Tibial nerve (tissue), 4 donors: Measurements from ENCODE around the gene IGFBP1. TPM values are rescaled to one million over a fixed set of nuclear protein-coding genes. Genes with fewer than 3 reads are reported as not detected.

Source experiments
- DNase-seq, 2 donors: peaks; one replicate each; pipeline ENCODE4 v3.0.0-alpha.2; 2019; ENCODE audit warnings: low spot score in 2 of 2
- H3K27ac ChIP-seq, 4 donors: fragments of 200-600 bp; sonication (generic) in 3 of 4; one replicate each; pipeline ENCODE4 v1.5.1; 2017 to 2019; ENCODE audit warnings: mild to moderate bottlenecking in 1 of 4
- H3K27me3 ChIP-seq, 2 donors: fragments of 200-600 bp; sonication (generic) in 1 of 2; one replicate each; pipeline versions ENCODE4 v1.5.1 to v1.6.0; 2017 to 2019
- H3K36me3 ChIP-seq, 3 donors: fragments of 200-600 bp; sonication (generic); one replicate each; pipeline ENCODE4 v1.5.1; 2018 to 2019
- H3K4me1 ChIP-seq, 4 donors: fragments of 200-600 bp; sonication (generic) in 3 of 4; one replicate each; pipeline ENCODE4 v1.5.1; 2017 to 2019
- H3K4me3 ChIP-seq, 4 donors: fragments of 200-600 bp; sonication (generic) in 3 of 4; one replicate each; pipeline ENCODE4 v1.5.1; 2017 to 2019; ENCODE audit warnings: mild to moderate bottlenecking in 1 of 4, moderate library complexity in 1 of 4
- H3K9me3 ChIP-seq, 4 donors: fragments of 200-600 bp; sonication (generic) in 3 of 4; one replicate each; pipeline ENCODE4 v1.5.1; 2017 to 2019
- EP300 ChIP-seq, 2 donors: sonication (generic); formaldehyde crosslinking; IDR thresholded peaks; one replicate each; pipeline ENCODE4 v1.6.1; 2017; ENCODE audit warnings: antibody characterized with exemption in 2 of 2, mild to moderate bottlenecking in 1 of 2
- POLR2A ChIP-seq, 2 donors: fragments of 450-650 bp; IDR thresholded peaks; one replicate each; pipeline ENCODE4 v1.6.1; 2017; ENCODE audit warnings: antibody characterized with exemption in 2 of 2, mild to moderate bottlenecking in 2 of 2, moderate library complexity in 2 of 2
- WGBS, 2 donors: methylation state at CpG; one replicate each; pipeline ENCODE4 v1.1.5; 2018; 5-methylcytosine and 5-hydroxymethylcytosine counted together
- total RNA-seq, 4 donors: library from RNA; depleted of rRNA; stranded (reverse); fragments of >200 nt; gene quantifications; one replicate each; pipeline ENCODE4 v1.1.0, GENCODE V29; 2016
- TF ChIP-seq, protein P1 (sequence below), 5 experiments: fragments of 200-600 bp in 3 of 5; fragments of 450-650 bp in 2 of 5; sonication (generic) in 3 of 5; IDR thresholded peaks; one replicate each; pipeline ENCODE4 v1.5.1; 2016 to 2019; ENCODE audit warnings: antibody characterized with exemption in 5 of 5, mild to moderate bottlenecking in 3 of 5, moderate library complexity in 2 of 5

IGFBP1 gene
- total RNA-seq, 4 donors from 2014 or later, result not detected

- Histone ChIP-seq H3K36me3 (peaks cover 0 to 16% (median 0%) of the 10 kb centered on the region in 3 donors), H3K27me3 (peaks cover 0 to 39% of the 10 kb centered on the region in 2 donors), H3K4me3 (no peak overlapping the region), H3K9me3 (no peaks in the 10 kb centered on the region), H3K27ac (no peak overlapping the region), H3K4me1 (peaks cover 0 to 19% (median 0%) of the 10 kb centered on the region in 4 donors)
- no peak for TF ChIP-seq EP300 (IDR thresholded peaks at IDR 0.05)
- TF ChIP-seq POLR2A (IDR thresholded peaks at IDR 0.05), result no peak
- 86 to 91% methylated on average over 11 to 12 of the region's 12 CpGs for WGBS, 2 donors
- no peak for DNase-seq
Measured at GRCh38 chr7:45914911-45915310, 26.6 kb downstream of the IGFBP1 start.

DNA sequence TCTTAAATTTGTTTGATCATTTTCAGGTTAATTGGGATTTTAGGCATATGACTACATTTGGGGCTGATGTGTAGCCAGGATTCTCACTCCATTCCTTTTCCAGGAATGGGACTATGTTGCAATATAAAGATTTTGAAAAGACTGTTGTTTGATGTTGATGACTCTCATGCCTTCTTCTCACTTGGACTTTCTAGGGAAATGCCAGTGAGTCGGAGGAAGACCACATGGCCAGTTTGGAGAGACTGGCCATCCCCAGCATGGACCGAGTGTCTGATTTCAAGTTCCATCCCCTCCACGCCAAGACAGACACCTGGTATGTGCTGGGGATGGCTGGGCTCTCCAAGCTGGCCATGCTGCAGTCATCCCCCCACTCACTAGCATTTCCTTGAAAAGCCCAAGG is 27.3 kb downstream of the IGFBP1 start:
- peaks cover 0 to 26% (median 0%) of the 10 kb centered on the region in 4 donors for H3K4me1 ChIP-seq
- peaks cover 0 to 16% (median 0%) of the 10 kb centered on the region in 3 donors for H3K36me3 ChIP-seq
- H3K27ac ChIP-seq, result no peak overlapping the region
- H3K4me3 ChIP-seq, result no peak overlapping the region
- no peak for DNase-seq
- 87 to 88% methylated on average over 3 of the region's 3 CpGs for WGBS, 2 donors
- H3K27me3 ChIP-seq, result peaks cover 0 to 45% of the 10 kb centered on the region in 2 donors
- TF ChIP-seq, protein P1, sequence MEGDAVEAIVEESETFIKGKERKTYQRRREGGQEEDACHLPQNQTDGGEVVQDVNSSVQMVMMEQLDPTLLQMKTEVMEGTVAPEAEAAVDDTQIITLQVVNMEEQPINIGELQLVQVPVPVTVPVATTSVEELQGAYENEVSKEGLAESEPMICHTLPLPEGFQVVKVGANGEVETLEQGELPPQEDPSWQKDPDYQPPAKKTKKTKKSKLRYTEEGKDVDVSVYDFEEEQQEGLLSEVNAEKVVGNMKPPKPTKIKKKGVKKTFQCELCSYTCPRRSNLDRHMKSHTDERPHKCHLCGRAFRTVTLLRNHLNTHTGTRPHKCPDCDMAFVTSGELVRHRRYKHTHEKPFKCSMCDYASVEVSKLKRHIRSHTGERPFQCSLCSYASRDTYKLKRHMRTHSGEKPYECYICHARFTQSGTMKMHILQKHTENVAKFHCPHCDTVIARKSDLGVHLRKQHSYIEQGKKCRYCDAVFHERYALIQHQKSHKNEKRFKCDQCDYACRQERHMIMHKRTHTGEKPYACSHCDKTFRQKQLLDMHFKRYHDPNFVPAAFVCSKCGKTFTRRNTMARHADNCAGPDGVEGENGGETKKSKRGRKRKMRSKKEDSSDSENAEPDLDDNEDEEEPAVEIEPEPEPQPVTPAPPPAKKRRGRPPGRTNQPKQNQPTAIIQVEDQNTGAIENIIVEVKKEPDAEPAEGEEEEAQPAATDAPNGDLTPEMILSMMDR (IDR thresholded peaks at IDR 0.05), result no peak
- TF ChIP-seq EP300 (IDR thresholded peaks at IDR 0.05) (no peak), POLR2A (IDR thresholded peaks at IDR 0.05) (no peak)
- H3K9me3 ChIP-seq, result no peaks in the 10 kb centered on the region

DNA sequence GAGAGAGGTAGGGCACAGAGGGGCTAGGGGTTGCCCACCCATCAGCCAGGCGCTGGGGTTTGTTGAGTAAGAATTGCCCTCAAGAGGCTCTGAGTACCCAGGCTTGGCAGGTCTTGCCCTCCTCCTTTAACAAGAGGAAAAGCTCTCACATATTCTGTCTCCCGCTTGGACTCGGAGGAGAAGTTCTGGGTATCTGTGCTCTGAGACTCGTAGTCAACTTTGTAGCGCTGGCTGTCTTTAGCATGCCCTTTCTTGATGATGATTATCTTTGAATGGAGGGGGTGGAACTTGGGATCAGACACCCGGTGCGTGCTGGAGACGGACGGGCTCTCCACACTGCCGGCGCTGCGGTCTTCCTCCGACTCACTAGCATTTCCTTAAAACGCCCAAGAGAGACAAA is 28.8 kb downstream of the IGFBP1 start:
- peaks cover 0 to 39% (median 11%) of the 10 kb centered on the region in 4 donors for H3K4me1 ChIP-seq
- H3K27me3 ChIP-seq, result peaks cover 0 to 56% of the 10 kb centered on the region in 2 donors
- H3K36me3 ChIP-seq, result peaks cover 0 to 16% (median 0%) of the 10 kb centered on the region in 3 donors
- 79 to 80% methylated on average over 14 of the region's 14 CpGs for WGBS, 2 donors
- no peak overlapping the region for H3K27ac ChIP-seq
- TF ChIP-seq EP300 (IDR thresholded peaks at IDR 0.05) (no peak), POLR2A (IDR thresholded peaks at IDR 0.05) (no peak)
- TF ChIP-seq, protein P1 (IDR thresholded peaks at IDR 0.05), result no peak
- H3K9me3 ChIP-seq, result no peaks in the 10 kb centered on the region
- H3K4me3 ChIP-seq, result no peak overlapping the region
- DNase-seq, result no peak

- DNase-seq, result peak; percentile 71 to 74
- H3K36me3 ChIP-seq, result peaks cover 0 to 13% (median 0%) of the 10 kb centered on the region in 3 donors
- no peak for TF ChIP-seq POLR2A (IDR thresholded peaks at IDR 0.05)
- TF ChIP-seq, protein P1 (IDR thresholded peaks at IDR 0.05), result peak; percentile 79 to 92 (median 87)
- H3K4me3 ChIP-seq, result peak overlapping the region in 1 of 4 donors; percentile 60
- H3K9me3 ChIP-seq, result no peaks in the 10 kb centered on the region
- H3K27me3 ChIP-seq, result peaks cover 0 to 56% of the 10 kb centered on the region in 2 donors
- no peak overlapping the region for H3K27ac ChIP-seq
- H3K4me1 ChIP-seq, result peaks cover 0 to 45% (median 15%) of the 10 kb centered on the region in 4 donors
- 5 to 6% methylated on average over 14 to 15 of the region's 15 CpGs for WGBS, 2 donors
Measured at GRCh38 chr7:45917658-45918057, 29.4 kb downstream of the IGFBP1 start.

DNA sequence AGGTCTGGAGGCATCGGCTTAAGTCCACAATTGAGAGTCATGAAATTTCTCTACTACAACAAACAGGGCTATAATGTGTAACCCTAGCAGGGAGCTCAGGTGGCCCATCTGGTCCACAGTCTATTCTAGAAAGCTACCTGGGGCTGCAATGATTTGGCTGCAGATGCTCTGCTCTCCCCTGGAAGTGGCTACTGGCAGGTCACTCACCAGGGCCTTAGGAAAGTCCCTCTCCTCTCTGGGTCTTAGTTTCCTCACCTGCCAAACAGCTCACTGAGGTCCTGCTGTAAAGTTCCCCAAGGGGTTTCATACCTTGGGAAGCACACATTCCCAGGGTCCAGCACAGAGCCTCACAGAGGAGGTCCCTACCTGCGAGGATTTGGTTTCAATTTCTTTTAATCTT is 30.3 kb downstream of the IGFBP1 start:
- Histone ChIP-seq H3K36me3 (peaks cover 0 to 8% (median 0%) of the 10 kb centered on the region in 3 donors), H3K4me1 (peaks cover 0 to 54% (median 16%) of the 10 kb centered on the region in 4 donors), H3K27me3 (peaks cover 0 to 56% of the 10 kb centered on the region in 2 donors), H3K4me3 (peak overlapping the region in 1 of 4 donors; percentile 60), H3K9me3 (no peaks in the 10 kb centered on the region), H3K27ac (no peak overlapping the region)
- DNase-seq, result no peak
- 75 to 79% methylated on average over 2 of the region's 2 CpGs for WGBS, 2 donors
- TF ChIP-seq POLR2A (IDR thresholded peaks at IDR 0.05), result no peak
- no peak for TF ChIP-seq EP300 (IDR thresholded peaks at IDR 0.05)
- TF ChIP-seq, protein P1 (IDR thresholded peaks at IDR 0.05), result no peak
